ENCODE data around the gene UQCC2. TPM values are rescaled to one million over a fixed set of nuclear protein-coding genes. Genes with fewer than 3 reads are reported as not detected.
A peak's percentile ranks its signal among the peaks of the same experiment; 100 is the strongest.

UQCC2 gene
- polyA plus RNA-seq, 4 donors, result 36.5 to 54.0 (median 44.2) TPM

GRCh38 chr6:33677689-33678088 is 33.8 kb downstream of the UQCC2 start:
- 83 to 88% (median 85%) methylated on average over 2 of the region's 2 CpGs for WGBS, 3 donors
- DNase-seq (no peak), FAIRE-seq (no peak)
- Histone ChIP-seq H3K9me3 (ENCODE audit: control insufficient read depth in 2 of 2, insufficient read depth in 1 of 2, low read depth in 1 of 2, low read length in 1 of 2) (no peaks in the 10 kb centered on the region), H3K4me1 (ENCODE audit: control insufficient read depth in 3 of 3, insufficient read depth in 2 of 3, low read depth in 1 of 3, low read length in 2 of 3) (no peaks in the 10 kb centered on the region), H3K27ac (ENCODE audit: low read depth in 1 of 3, low read length in 2 of 3) (no peak overlapping the region), H3K36me3 (ENCODE audit: control insufficient read depth in 3 of 3, insufficient read depth in 2 of 3, low read depth in 1 of 3, low read length in 3 of 3) (peaks cover 18 to 95% (median 61%) of the 10 kb centered on the region in 3 donors), H3K27me3 (ENCODE audit: control insufficient read depth in 3 of 3, insufficient read depth in 3 of 3, low read length in 3 of 3) (no peaks in the 10 kb centered on the region), H3K4me3 (ENCODE audit: low read depth in 1 of 3, low read length in 3 of 3) (no peak overlapping the region)

DNA sequence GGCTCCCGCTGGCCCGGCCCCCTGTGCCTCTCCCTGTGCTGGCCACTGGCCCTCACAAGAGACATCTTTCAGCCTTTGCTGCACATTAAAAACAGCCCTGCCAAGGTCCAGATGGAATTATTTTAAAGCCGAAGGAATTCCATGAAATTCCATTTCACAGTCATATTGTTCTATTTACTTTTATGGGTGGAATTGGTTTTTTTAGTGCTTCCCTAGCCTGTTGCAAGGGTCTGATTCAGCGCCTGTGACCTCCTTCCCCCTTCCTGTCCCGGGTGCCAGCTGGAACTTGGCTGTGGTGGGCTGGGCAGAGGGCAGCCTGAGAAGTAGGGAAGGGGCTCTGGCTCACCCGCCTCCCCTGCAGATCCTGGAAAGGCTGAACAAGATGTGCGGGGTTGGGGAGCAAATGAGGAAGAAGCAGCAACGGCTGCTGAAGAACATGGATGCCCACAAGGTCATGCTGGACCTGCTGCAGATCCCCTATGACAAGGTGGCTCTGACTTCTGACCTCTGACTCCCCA is 34.3 kb downstream of the UQCC2 start:
- no peaks in the 10 kb centered on the region for H3K9me3 ChIP-seq (ENCODE audit: control insufficient read depth in 2 of 2, insufficient read depth in 1 of 2, low read depth in 1 of 2, low read length in 1 of 2)
- no peak overlapping the region for H3K27ac ChIP-seq (ENCODE audit: low read depth in 1 of 3, low read length in 2 of 3)
- H3K4me3 ChIP-seq (ENCODE audit: low read depth in 1 of 3, low read length in 3 of 3), result no peak overlapping the region
- no peaks in the 10 kb centered on the region for H3K4me1 ChIP-seq (ENCODE audit: control insufficient read depth in 3 of 3, insufficient read depth in 2 of 3, low read depth in 1 of 3, low read length in 2 of 3)
- peaks cover 17 to 95% (median 60%) of the 10 kb centered on the region in 3 donors for H3K36me3 ChIP-seq (ENCODE audit: control insufficient read depth in 3 of 3, insufficient read depth in 2 of 3, low read depth in 1 of 3, low read length in 3 of 3)
- DNase-seq (no peak), FAIRE-seq (no peak)
- WGBS, 3 donors, result 82 to 85% (median 83%) methylated on average over 8 of the region's 8 CpGs
- H3K27me3 ChIP-seq (ENCODE audit: control insufficient read depth in 3 of 3, insufficient read depth in 3 of 3, low read length in 3 of 3), result no peaks in the 10 kb centered on the region

DNA sequence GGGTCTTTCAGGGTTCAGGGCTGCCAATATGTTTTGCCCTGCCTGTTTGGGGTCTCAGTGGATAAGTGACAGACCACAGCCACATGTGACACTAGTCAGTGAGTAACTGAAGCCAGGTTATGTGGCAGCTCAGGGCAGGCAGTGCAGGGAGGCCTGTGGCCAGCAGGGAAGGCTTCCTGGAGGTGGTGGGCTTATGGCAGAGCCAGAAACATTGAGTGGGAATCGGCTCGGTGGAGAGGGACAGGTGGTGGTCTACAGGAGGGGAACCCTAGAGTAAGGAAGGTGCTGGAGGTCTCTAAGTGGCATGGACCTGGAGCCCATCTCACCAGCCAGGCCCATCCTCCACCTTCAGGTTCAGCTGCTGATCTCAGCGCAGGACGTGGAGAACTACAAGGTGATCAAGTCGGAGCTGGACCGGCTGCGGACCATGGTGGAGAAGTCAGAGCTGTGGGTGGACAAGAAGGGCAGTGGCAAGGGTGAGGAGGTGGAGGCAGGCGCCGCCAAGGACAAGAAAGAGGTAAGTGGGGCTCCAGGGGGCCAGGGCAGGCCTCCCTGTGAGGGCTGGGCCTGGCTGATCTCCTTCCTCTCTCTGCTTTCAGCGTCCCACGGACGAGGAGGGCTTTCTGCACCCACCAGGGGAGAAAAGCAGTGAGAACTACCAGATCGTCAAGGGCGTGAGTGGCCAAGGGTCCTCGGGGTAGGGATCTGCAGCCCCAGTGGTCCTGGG is 34.9 kb downstream of the UQCC2 start:
- Histone ChIP-seq H3K27ac (ENCODE audit: low read depth in 1 of 3, low read length in 2 of 3) (no peak overlapping the region), H3K4me1 (ENCODE audit: control insufficient read depth in 3 of 3, insufficient read depth in 2 of 3, low read depth in 1 of 3, low read length in 2 of 3) (no peaks in the 10 kb centered on the region), H3K9me3 (ENCODE audit: control insufficient read depth in 2 of 2, insufficient read depth in 1 of 2, low read depth in 1 of 2, low read length in 1 of 2) (no peaks in the 10 kb centered on the region), H3K27me3 (ENCODE audit: control insufficient read depth in 3 of 3, insufficient read depth in 3 of 3, low read length in 3 of 3) (no peaks in the 10 kb centered on the region), H3K4me3 (ENCODE audit: low read depth in 1 of 3, low read length in 3 of 3) (no peak overlapping the region), H3K36me3 (ENCODE audit: control insufficient read depth in 3 of 3, insufficient read depth in 2 of 3, low read depth in 1 of 3, low read length in 3 of 3) (peaks cover 17 to 95% (median 58%) of the 10 kb centered on the region in 3 donors)
- WGBS, 3 donors, result 92 to 95% (median 93%) methylated on average over 15 of the region's 15 CpGs
- DNase-seq (no peak), FAIRE-seq (no peak)

- Histone ChIP-seq H3K36me3 (ENCODE audit: control insufficient read depth in 3 of 3, insufficient read depth in 2 of 3, low read depth in 1 of 3, low read length in 3 of 3) (peaks cover 22 to 95% (median 53%) of the 10 kb centered on the region in 3 donors), H3K4me1 (ENCODE audit: control insufficient read depth in 3 of 3, insufficient read depth in 2 of 3, low read depth in 1 of 3, low read length in 2 of 3) (no peaks in the 10 kb centered on the region), H3K27ac (ENCODE audit: low read depth in 1 of 3, low read length in 2 of 3) (no peak overlapping the region), H3K27me3 (ENCODE audit: control insufficient read depth in 3 of 3, insufficient read depth in 3 of 3, low read length in 3 of 3) (no peaks in the 10 kb centered on the region), H3K4me3 (ENCODE audit: low read depth in 1 of 3, low read length in 3 of 3) (no peak overlapping the region), H3K9me3 (ENCODE audit: control insufficient read depth in 2 of 2, insufficient read depth in 1 of 2, low read depth in 1 of 2, low read length in 1 of 2) (no peaks in the 10 kb centered on the region)
- no peak for FAIRE-seq
- no peak for DNase-seq
- 96 to 98% (median 96%) methylated on average over 7 of the region's 7 CpGs for WGBS, 3 donors
Observed at GRCh38 chr6:33675968-33676367, 35.5 kb downstream of the UQCC2 start.

DNA sequence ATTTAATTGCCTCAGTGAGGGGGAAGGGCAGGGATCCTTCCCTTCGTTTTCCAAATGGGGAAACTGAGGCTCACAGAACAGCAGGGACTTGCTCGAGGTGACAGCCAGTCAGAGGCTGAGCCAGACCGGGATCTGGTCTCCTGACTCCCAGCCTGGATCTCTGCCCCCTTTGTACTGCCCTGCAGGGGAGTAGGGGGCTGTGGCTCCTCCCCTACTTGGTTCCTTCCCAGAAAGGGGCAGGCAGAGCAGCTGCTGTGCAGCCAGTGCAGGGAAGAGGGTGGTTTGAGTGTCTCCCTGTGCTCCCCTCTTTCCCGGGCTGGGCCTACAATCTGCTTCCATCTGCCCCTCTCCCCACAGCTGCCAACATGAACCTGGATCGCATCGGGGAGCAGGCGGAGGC is 37.6 kb downstream of the UQCC2 start:
- Histone ChIP-seq H3K4me1 (ENCODE audit: control insufficient read depth in 3 of 3, insufficient read depth in 2 of 3, low read depth in 1 of 3, low read length in 2 of 3) (no peaks in the 10 kb centered on the region), H3K9me3 (ENCODE audit: control insufficient read depth in 2 of 2, insufficient read depth in 1 of 2, low read depth in 1 of 2, low read length in 1 of 2) (no peaks in the 10 kb centered on the region), H3K27me3 (ENCODE audit: control insufficient read depth in 3 of 3, insufficient read depth in 3 of 3, low read length in 3 of 3) (no peaks in the 10 kb centered on the region), H3K4me3 (ENCODE audit: low read depth in 1 of 3, low read length in 3 of 3) (no peak overlapping the region), H3K36me3 (ENCODE audit: control insufficient read depth in 3 of 3, insufficient read depth in 2 of 3, low read depth in 1 of 3, low read length in 3 of 3) (peaks cover 18 to 97% (median 54%) of the 10 kb centered on the region in 3 donors), H3K27ac (ENCODE audit: low read depth in 1 of 3, low read length in 2 of 3) (no peak overlapping the region)
- no peak for FAIRE-seq
- no peak for DNase-seq
- 79 to 92% (median 82%) methylated on average over 7 of the region's 7 CpGs for WGBS, 3 donors

- peaks cover 0 to 2% (median 0%) of the 10 kb centered on the region in 3 donors for H3K4me1 ChIP-seq (ENCODE audit: control insufficient read depth in 3 of 3, insufficient read depth in 2 of 3, low read depth in 1 of 3, low read length in 2 of 3)
- H3K9me3 ChIP-seq (ENCODE audit: control insufficient read depth in 2 of 2, insufficient read depth in 1 of 2, low read depth in 1 of 2, low read length in 1 of 2), result no peaks in the 10 kb centered on the region
- H3K4me3 ChIP-seq (ENCODE audit: low read depth in 1 of 3, low read length in 3 of 3), result no peak overlapping the region
- DNase-seq (peak in 1 of 2 donors; percentile 11), FAIRE-seq (no peak)
- H3K27ac ChIP-seq (ENCODE audit: low read depth in 1 of 3, low read length in 2 of 3), result no peak overlapping the region
- H3K27me3 ChIP-seq (ENCODE audit: control insufficient read depth in 3 of 3, insufficient read depth in 3 of 3, low read length in 3 of 3), result no peaks in the 10 kb centered on the region
- peaks cover 24 to 97% (median 54%) of the 10 kb centered on the region in 3 donors for H3K36me3 ChIP-seq (ENCODE audit: control insufficient read depth in 3 of 3, insufficient read depth in 2 of 3, low read depth in 1 of 3, low read length in 3 of 3)
- WGBS, 3 donors, result 49 to 77% (median 64%) methylated on average over 5 of the region's 5 CpGs
Observed at GRCh38 chr6:33672808-33673207, 38.7 kb downstream of the UQCC2 start.

DNA sequence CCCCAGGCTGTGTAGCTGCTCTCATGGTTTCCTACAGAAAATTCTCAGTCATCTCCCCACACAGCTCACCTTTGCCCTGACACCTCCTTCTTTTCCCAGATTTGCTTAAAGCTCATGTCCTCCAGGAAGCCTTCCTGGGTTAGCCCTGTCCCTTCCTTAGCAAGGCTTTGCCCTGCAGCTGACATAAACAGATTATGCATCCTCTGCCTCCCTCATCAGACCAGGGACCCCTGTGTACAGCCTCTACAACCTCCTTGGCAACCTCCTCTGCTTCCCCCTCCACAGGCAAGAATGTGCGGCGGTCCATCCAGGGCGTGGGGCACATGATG is 39.8 kb downstream of the UQCC2 start:
- DNase-seq, result no peak
- H3K9me3 ChIP-seq (ENCODE audit: control insufficient read depth in 2 of 2, insufficient read depth in 1 of 2, low read depth in 1 of 2, low read length in 1 of 2), result no peaks in the 10 kb centered on the region
- peaks cover 26 to 97% (median 57%) of the 10 kb centered on the region in 3 donors for H3K36me3 ChIP-seq (ENCODE audit: control insufficient read depth in 3 of 3, insufficient read depth in 2 of 3, low read depth in 1 of 3, low read length in 3 of 3)
- FAIRE-seq, result no peak
- no peak overlapping the region for H3K4me3 ChIP-seq (ENCODE audit: low read depth in 1 of 3, low read length in 3 of 3)
- H3K4me1 ChIP-seq (ENCODE audit: control insufficient read depth in 3 of 3, insufficient read depth in 2 of 3, low read depth in 1 of 3, low read length in 2 of 3), result peaks cover 0 to 2% (median 0%) of the 10 kb centered on the region in 3 donors
- no peaks in the 10 kb centered on the region for H3K27me3 ChIP-seq (ENCODE audit: control insufficient read depth in 3 of 3, insufficient read depth in 3 of 3, low read length in 3 of 3)
- H3K27ac ChIP-seq (ENCODE audit: low read depth in 1 of 3, low read length in 2 of 3), result no peak overlapping the region
- 94 to 96% (median 96%) methylated on average over 3 of the region's 3 CpGs for WGBS, 3 donors

DNA sequence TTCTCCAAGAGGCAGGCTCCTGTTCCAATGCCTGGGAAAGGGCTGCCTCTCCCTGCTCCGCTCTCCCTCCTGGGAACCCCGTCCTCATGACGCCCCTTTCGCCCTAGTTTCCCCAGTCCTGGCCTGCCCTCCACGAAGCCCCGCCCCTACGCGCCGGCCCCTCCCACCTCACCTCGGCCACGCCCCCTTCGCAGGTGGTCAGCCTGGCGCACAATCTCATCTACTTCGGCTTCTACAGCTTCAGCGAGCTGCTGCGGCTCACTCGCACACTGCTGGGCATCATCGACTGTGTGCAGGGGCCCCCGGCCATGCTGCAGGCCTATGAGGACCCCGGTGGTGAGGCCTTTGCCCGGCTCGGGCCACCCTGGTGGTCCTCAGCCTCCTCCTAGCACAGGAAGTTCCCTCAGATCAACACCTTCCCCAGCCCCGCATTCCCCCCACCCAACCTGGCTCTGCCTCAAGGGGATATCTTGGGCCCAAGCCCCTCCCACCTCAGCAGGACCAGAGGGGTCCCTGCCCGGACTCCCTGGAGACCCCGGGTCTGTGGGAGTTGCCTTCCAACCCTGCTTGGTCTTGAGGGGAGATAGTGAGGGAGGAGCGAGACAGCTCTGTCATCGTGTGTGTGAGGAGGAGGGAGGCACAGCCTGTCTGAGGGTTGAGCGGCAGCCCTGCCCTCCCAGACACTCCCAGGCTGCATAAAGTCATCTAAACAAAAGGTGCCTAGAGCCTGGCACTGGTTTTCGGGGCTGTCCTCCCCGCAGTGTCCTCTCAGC is 40.3 kb downstream of the UQCC2 start:
- WGBS, 3 donors, result 77 to 90% (median 87%) methylated on average over 30 of the region's 30 CpGs
- FAIRE-seq, result no peak

More for the DNA sequence above, 40.3 kb downstream of the UQCC2 start:
- Histone ChIP-seq H3K4me3 (ENCODE audit: low read depth in 1 of 3, low read length in 3 of 3) (no peak overlapping the region), H3K4me1 (ENCODE audit: control insufficient read depth in 3 of 3, insufficient read depth in 2 of 3, low read depth in 1 of 3, low read length in 2 of 3) (peaks cover 0 to 2% (median 0%) of the 10 kb centered on the region in 3 donors), H3K27me3 (ENCODE audit: control insufficient read depth in 3 of 3, insufficient read depth in 3 of 3, low read length in 3 of 3) (no peaks in the 10 kb centered on the region), H3K36me3 (ENCODE audit: control insufficient read depth in 3 of 3, insufficient read depth in 2 of 3, low read depth in 1 of 3, low read length in 3 of 3) (peaks cover 26 to 94% (median 53%) of the 10 kb centered on the region in 3 donors), H3K9me3 (ENCODE audit: control insufficient read depth in 2 of 2, insufficient read depth in 1 of 2, low read depth in 1 of 2, low read length in 1 of 2) (no peaks in the 10 kb centered on the region), H3K27ac (ENCODE audit: low read depth in 1 of 3, low read length in 2 of 3) (no peak overlapping the region)
- no peak for DNase-seq

All from small intestine (tissue), 7 donors.